Measurements from ENCODE around the gene TNS1.
"Not testable (repeated sequence)": the region's sequence is repeated elsewhere in the genome, so short reads cannot be mapped to it uniquely, and the experiment has no call there.

Gene TNS1

DNA sequence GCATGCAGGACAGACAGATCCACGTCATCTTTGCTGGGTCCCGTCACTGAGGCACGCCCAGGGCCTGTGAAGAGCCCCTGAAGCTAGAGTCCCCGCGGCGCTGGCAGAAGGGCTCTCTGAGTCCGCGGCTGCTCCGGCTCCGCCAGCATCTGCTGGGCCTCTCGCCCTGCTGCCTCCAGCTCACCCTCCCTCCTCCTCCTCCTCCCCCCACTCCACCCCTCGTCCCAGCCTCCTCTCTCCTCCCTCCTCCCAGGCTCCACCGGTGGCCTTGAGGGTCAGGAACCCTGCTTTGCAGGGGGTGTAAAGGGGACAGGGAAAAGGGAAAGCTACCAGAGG is at the start of gene TNS1:
Gene TNS1, minus strand, starts transcription at position 151 of the 336 bp plus-strand sequence. Its CDS starts 123 bp downstream, at position 28.
- ATAC-seq = no peak
- no peak for DNase-seq

- DNase-seq = no peak
- ATAC-seq = no peak
Measured at GRCh38 chr2:218051903-218052302, 49.1 kb upstream of the TNS1 start.

- DNase-seq (no peak), ATAC-seq (no peak)
Measured at GRCh38 chr2:218047536-218048225, 44.9 kb upstream of the TNS1 start.

GRCh38 chr2:218046238-218046637 is 43.4 kb upstream of the TNS1 start:
- ATAC-seq = no peak
- DNase-seq = no peak

GRCh38 chr2:218044599-218044998 is 41.8 kb upstream of the TNS1 start:
- not testable (repeated sequence) for ATAC-seq, DNase-seq

DNA sequence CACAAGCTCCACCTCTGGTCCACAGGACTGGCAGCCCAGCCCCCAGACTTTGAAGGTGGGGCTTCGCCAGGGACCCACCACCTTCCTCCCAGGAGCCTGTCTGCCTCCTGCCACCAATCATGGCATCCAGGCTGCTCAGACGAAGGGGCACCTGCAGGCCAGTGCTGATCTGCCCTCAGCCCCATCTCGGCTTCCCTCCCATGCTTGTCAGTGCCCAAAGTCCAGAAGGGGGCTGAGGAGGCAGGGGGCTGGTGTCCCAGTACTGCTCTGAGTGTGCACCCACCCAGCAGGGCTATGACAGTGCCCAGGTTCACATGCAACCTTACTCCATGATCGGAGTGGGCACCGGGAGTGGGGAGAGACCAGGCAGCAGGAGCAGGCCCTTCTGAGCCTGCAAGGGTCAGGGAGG is 40.9 kb upstream of the TNS1 start:
- DNase-seq = no peak

GRCh38 chr2:218043100-218043499 is 40.3 kb upstream of the TNS1 start:
- peak; percentile 14 for ATAC-seq
- DNase-seq = no peak

More for the DNA sequence above, 40.9 kb upstream of the TNS1 start:
- ATAC-seq = no peak

GRCh38 chr2:218041302-218042168 is 38.7 kb upstream of the TNS1 start:
- DNase-seq (no peak), ATAC-seq (peak; percentile 43)

GRCh38 chr2:218040883-218041282 is 38.1 kb upstream of the TNS1 start:
- no peak for ATAC-seq
- no peak for DNase-seq

DNA sequence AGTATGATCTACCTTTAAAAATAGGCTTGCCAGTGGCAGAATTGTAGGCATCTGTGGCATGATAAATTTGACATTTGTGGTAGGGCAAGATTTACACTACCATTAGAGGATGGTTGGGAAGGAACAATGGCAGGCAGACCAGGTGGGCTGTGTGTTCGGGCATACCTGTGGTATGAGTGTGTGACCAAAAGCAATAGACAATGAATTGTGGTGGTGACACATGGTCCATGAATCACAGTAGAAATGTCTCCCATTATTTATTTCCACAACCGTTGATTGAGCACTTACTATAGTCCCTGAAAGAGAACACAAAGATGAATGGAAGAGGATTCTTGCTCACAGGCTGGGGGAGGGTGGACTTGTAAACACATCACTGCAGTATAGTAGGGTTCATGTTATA is 36.4 kb upstream of the TNS1 start:
- ATAC-seq (no peak), DNase-seq (no peak)

DNA sequence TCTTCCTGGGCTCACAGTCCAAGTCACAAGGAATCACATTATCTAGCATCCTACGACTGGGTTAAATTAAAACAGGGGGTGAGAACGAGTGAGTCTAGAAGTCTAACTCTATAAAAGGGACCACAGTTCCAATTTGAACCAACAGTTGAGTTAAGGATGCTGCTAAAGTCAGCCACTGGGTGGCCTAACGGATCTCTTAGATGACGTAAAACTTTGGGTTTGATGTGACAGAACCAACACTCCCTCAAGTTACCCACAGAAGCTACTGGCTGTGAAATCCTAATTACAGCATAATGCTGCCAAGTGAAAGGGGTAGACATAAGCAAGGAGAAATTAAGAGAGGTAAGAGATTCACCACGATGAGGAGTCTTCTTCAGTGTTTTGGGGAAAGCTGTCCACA is 33.6 kb upstream of the TNS1 start:
- no peak for DNase-seq
- ATAC-seq = no peak

DNA sequence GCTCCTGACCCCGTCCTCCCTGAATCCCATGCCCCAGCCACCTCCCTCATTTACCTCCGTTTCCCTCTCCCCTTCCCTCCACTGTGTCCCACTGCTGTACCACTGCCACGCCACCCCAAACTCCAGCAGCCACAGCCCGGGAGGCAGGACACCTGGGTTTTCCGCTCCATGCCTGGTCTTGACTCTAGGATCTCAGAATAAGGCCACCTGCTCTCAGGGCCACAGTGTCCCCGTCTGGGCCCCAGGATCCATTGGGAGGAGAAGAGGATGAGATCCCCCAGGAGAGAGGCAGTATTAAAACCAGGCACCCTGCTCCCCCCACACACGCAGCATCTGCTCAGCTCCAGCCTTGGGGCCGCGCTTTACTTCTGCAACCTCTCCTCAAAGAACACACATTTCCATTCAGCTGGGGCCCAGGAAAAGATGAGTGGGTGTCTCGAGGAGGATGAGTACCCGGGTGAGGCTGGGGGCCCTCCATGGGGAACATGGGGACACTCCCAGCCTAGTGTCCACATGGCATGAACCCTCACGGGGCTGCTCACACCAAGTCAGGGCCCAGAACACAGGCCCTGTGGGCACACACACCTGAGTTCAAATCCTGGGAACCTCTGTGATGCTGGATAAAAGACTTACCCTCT is 32.8 kb upstream of the TNS1 start:
- no peak for ATAC-seq
- no peak for DNase-seq

DNA sequence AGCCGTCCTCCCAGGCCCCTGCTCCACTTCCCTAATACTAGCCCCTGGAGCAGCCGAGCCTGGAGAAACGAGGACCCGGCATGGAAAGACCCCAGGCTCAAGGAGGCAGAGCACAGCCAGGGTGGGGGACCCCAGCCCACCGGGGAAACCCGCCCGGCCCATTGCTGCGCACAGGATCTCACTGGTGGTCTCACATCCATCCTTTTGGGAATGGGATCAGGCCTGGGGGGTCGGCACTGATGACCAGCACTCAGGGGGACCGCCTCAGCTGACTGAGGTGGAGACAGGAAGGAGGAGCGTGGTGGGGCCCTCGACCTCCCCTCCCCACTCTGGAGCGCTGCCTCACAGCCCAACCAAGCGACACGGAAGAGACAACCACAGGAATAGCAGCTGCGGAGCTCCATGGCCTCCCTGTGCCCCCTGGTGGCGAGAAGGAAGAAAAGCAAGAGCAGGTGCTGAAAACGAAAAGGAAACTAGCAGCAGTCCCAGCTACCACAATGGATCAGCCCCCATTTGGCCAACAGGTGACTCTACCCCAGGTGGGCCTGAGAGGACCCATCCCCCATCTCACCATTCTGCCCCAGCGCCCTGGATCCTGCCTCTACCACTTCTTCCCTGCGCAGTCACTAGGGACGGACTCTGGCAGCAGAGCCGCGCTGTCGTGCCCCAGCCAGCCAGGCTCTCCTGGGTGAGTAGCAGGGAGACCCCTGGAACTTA is 31.9 kb upstream of the TNS1 start:
- ATAC-seq (peak; percentile 79), DNase-seq (peak; percentile 61)

- ATAC-seq = no peak
- no peak for DNase-seq
Measured at GRCh38 chr2:218033590-218034496, 31.0 kb upstream of the TNS1 start.

- no peak for ATAC-seq
Measured at GRCh38 chr2:218033208-218033589, 30.4 kb upstream of the TNS1 start.

DNA sequence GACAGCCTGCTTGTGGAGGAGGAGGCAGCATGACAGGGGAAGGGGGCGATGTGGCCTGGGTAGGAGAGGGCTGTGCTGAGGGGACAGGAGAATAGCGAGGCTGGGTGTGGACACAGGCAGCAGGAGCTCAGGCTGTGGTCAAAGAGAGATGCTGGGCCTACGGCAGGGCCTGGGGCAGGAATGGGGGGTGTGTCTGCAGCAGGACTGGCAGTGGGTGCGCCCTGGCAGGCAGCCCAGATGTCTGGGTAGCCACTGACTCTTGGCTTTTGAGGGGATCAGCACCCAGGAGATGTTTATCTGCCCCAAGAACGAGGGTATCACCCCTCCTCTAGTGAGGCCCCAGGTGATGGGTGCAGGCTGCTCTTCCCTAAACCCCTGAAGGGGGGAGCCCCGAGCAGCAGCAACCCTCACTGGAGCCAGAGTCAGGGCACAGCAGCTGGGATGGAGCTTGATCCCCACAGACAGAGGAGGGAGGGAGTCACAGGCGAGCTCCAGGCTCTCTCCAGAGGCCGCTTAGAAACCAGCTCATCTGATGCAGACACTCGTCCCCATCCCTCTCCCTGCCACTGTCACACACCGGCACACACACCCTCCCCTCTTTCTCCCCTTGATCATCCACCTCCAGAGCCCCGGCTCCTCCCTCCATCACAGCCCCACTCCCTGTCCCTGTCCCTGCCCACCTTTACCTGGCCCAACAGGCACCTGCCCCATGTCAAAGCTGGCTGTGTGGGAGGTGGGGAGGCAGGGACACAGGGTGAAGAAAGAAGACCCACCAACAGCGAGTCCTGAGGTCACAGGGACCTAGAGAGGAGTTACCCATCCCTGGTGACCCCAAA is 29.8 kb upstream of the TNS1 start:
- ATAC-seq = no peak
- no peak for DNase-seq

More at GRCh38 chr2:218033208-218033589, 30.4 kb upstream of the TNS1 start:
- no peak for DNase-seq

DNA sequence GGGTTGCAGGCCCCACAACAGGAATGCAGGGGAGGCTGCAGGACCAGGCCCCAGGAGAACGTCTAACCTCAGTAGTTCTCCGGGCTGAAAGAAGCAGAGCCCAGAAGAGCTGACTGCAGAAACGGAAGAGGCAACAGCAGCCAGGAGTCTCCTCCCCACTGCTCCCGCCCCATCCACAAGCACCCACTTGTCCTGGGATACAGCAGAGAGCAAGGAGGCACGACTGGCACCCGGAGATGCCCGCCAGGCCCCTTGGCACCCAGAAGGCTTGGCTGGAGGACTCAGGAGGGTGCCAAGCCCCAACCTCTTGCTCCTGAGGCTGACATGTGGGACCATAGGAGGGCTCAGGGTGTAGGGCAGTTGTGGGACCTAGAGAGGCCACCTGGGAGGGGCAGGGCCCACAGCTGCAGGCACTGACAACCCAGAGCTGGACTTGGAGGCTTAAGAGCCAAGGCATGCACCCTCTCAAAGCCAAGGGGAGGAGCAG is 29.0 kb upstream of the TNS1 start:
- ATAC-seq (no peak), DNase-seq (no peak)

GRCh38 chr2:218031261-218031660 is 28.5 kb upstream of the TNS1 start:
- DNase-seq = no peak
- no peak for ATAC-seq

- ATAC-seq (no peak), DNase-seq (no peak)
Measured at GRCh38 chr2:218030409-218031195, 27.8 kb upstream of the TNS1 start.

Data from stimulated activated naive CD8-positive, alpha-beta T cell treated with anti-CD3 and anti-CD28 coated beads, Interleukin-15, Interleukin-2, amounts not matched to agents 100 U/mL and 50 U/mL, for 24 hours (primary cell).